Activated naive CD4-positive, alpha-beta T cell (primary cell): ENCODE results near the gene CFDP1.

Source experiments
- DNase-seq, 4 experiments: peaks; one replicate each; lab custom pipeline; 2025; lab: John Stamatoyannopoulos, UW

Gene CFDP1

GRCh38 chr16:75432828-75433731, at the start of gene CFDP1:
CFDP1 (minus strand) TSS chr16:75433503; CDS start chr16:75433352, 151 bp downstream.
- DNase-seq: peak; percentile 83 to 94 (median 91)

GRCh38 chr16:75482434-75483205, 49.3 kb upstream of the CFDP1 start:
- no peak for DNase-seq

GRCh38 chr16:75481475-75481874, 48.2 kb upstream of the CFDP1 start:
- DNase-seq: no peak

DNA sequence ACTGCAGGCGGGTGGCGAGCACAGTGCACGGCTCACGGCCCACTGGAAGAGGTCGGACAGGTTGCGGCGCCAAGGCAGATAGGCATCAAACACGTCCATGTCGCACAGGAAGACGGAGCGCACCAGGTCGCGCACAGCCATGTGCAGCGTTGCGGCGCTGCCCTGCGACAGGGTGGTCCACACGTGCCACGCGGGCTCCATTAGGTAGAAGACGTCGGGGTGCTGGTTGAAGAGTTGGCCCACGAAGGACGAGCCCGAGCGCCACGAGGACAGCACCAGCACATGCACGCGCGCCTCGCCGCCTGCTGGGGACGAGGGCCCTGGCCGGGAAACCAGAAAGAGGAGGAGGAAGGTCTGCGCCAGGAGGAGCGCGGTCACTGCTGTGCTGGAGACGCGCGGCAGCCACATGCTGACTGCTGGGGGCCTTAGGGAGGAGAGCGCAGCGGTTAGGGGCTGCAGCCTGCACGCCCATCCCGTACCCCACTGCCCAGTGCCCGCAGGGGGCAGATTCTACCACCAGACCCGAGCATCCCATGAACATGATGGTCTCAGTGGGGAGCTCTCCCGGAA, 46.2 kb upstream of the CFDP1 start:
- no peak for DNase-seq

- no peak for DNase-seq
Observed at GRCh38 chr16:75478480-75479345, 45.4 kb upstream of the CFDP1 start.

DNA sequence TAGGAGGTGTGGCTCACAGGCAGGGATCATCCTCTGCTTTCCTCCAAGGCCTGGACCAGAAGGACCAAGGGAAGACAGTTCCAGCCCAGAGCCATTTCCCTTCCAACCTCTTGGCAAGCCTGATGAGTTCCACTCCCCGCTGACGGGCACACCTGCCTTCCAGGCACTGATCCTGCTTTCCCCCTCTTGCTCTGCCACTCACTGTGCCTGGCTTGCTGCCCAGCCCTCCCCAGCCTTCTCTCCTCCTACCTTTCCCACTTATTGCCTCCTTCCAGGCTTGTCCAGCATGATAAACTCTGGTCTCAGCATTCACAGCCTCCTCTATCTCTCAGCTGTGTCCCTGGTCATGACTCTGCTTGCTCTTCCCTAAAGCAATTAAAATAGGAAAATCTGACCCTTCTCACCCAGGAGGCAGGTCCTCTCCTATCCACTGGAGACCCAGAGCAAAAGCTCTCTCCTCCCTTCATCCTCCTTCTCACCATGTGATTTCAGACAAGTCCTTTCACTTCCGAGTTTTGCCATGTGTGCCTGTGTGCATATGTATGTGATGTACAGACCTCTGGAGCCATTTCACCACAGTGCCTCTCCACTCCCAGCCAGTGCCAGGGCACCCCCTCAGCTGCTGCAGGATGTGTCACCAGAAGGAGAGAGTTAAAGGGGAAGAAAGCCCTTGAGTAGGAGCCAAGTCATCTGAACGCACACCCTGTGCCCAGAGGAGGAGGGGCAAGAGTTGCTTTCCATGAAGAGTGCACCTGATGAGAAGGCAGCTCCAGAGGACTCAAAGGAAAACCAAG, 44.6 kb upstream of the CFDP1 start:
- no peak for DNase-seq

GRCh38 chr16:75476817-75477216, 43.5 kb upstream of the CFDP1 start:
- no peak for DNase-seq

DNA sequence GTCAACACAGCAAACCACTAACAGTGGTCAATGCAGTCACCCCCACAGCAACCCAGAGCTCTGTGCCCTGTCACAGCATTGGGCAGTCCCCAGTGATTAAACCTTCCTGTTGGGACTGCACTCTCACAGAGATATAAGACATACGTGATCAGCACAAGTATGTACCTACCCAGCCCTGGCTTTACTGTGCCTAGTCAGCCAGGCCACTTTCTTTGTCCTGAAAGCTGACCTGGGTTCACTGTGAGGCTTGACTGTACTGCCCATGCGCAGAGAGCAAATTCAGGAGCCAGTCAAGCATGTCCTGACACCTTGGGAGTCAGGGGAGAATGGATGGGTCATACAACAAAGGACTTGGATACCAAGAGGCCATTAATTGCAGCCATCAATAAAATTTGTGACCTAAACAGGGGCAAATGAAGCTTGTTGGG, 42.1 kb upstream of the CFDP1 start:
- DNase-seq: no peak

- DNase-seq: no peak
Observed at GRCh38 chr16:75472908-75473877, 39.9 kb upstream of the CFDP1 start.

DNA sequence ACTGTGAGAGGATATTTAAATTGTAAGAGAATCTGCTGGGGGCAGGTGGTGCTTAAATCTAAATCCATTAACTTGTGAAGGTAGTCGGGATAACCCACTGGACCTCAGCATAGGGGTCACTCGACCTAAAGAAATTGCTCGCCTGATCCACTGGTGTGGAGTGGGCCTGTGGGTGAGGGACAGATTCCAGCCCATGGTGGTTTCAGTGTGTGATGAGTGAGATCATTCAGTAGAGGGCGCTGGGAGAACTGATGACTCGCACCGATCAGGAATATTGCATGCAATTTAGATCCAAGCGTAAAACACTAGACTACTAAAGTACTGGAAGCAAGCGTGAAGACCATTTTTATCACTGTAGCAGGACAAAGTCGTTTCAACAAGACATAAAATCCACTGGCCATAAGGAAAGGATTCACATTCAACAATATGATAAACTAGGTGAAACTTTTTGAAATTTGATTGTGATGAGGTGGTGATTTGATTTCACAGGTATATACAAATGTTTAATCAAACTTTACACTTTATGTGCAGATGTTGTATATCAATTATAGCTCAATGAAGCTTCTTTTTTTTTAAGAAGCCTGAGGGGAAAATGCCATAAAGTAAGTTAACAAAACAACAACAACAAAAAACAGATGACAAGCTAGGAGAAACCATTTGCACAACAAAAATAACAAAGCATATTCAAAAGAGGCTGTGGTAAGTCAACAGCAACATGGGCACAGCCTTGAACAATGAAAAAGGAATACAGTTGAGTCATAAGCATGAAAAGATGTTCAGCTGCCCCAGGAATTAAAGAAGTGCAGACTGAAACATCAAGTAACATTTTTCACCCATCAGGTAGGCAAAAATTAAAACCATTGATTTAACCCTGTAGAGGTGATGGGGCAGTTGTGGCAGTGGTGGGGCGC, 38.7 kb upstream of the CFDP1 start:
- peak in 1 of 4 experiments; percentile 5 for DNase-seq

DNA sequence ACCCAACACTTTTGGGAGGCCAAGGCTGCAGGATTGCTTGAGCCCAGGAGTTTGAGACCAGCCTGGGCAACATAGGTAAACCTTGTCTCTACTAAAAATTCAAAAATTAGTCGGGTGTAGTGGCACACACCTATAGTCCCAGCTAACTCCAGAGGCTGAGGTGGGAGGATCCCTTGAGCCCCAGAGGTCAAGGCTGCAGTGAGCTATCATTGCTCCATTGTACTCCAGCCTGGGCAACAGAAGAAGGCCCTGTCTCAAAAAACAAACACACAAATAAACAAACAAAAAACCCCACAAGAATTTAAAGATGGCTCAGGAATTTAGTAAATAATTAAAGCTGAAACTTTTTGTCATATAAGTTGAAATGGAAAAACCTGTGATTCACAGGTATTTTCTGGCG, 33.5 kb upstream of the CFDP1 start:
- DNase-seq: no peak

DNA sequence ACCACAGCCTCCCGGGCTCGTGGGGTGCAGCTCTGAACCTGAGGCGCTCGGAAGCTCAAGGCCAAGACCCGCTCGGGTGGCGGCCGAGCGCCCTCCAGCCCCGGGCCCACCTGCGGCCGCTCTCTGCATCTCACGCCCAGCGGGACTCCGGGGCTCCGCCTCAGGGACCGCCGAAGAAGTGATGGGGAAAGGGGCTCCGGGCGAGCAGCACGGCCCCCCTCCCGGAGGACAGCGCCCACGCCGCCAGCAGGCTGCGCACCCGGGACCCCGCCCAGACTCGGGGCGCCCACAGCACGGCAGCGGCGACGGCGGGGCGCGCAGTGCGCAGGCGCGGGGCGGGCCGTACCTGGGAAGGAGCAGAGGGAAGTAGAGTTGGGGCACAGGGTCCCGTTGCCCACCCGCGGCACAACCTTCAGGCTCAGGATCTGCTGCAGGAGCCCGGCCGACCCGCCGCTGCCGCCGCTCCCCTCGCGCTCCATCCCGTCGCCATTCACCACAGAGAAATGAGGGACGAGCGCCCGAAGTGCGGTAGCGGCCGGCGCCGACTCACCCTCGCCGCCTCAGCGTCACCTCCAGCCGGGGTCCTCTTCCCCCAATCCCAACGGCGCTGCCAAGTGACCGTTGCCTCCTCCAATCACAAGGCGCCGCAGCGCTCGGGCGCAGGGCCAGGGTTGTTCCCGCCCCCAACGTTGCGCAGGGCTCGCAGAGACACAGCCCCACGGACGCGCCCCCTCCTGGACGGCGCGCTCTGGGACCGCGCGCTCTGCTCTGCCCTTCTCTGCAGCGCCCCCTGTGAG, 31.0 kb upstream of the CFDP1 start, which contains the start of gene TMEM170A:
Gene TMEM170A (minus strand): TSS at position 568 of the 797 bp plus-strand sequence. CDS start 89 bp downstream, at position 479.
- DNase-seq: peak; percentile 97 to 98 (median 98)

DNA sequence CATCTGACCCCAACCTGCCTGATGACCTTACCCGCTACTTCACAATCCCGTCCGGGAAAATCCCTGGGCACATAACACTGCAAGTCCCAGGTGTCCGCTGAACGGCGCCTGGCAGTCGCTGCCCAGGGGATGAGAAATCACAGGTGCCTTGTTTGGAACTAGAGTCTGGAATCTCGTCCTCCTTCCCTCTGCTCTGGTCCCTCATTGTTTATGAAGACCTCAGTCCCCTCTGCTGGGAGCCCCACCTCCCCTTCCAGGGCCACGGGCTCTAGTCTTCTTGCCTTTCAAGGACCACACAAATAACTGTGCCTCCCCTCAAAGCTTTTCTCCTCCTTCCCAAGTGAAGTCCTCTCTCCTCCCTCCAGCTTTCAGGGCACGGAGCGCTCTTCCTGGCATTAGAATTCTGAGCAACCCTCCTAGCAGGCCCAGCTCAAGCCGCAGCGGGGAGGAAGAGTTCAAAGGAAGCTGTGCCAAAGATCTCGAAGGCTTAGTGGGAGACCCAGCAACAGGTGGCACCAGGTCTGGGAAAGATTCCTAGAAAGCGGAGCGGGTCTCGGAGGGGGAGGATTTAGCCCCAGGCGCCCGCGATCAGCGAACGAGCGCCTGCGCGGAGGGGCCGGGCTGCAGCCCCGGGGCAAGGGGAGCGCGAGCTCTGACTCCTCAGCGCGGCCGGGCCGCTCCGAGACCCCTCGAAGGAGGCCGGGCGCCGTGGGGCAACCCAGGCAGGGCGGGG, 30.3 kb upstream of the CFDP1 start:
- peak in 1 of 4 experiments; percentile 47 for DNase-seq

GRCh38 chr16:75462806-75463205, 29.5 kb upstream of the CFDP1 start:
- no peak for DNase-seq

GRCh38 chr16:75461575-75461974, 28.3 kb upstream of the CFDP1 start:
- DNase-seq: no peak

GRCh38 chr16:75460446-75460845, 27.1 kb upstream of the CFDP1 start:
- DNase-seq: no peak

DNA sequence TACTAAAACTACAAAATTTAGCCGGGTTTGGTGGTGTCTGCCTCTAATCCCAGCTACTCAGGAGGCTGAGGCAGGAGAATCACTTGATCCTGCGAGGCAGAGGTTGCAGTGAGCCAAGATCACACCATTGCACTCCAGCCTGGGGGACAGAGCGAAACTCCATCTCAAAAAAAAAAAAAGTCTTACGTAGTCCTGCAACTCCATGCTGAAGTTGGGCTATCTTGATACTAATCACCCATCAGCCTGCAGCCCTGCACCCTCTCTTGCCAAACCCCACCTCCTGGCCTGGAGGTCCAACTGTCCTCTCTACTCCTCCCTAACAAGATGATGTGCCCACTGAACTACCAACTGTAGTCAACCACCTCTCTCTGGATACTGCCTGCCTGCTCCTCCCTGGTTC, 26.4 kb upstream of the CFDP1 start:
- no peak for DNase-seq
